ENCODE measurements around the gene CCSER1. TPM values are rescaled to one million over a fixed set of nuclear protein-coding genes. Genes with fewer than 3 reads are reported as not detected.

Gene CCSER1
- polyA plus RNA-seq, 3 donors: 0.09 to 0.75 (median 0.13) TPM

GRCh38 chr4:90456891-90457290, 329.7 kb downstream of the CCSER1 start:
- 97% methylated on average over 10 of the region's 11 CpGs for WGBS (ENCODE audit: insufficient coverage)
- Histone ChIP-seq H3K36me3 (replicated peaks in 1 of 2; ENCODE audit: control insufficient read depth in 1 of 2, insufficient read depth in 2 of 2, low read length in 2 of 2) (no peaks in the 10 kb centered on the region), H3K79me2 (ENCODE audit: insufficient read depth, low read length) (no peaks in the 10 kb centered on the region), H3K4me3 (replicated peaks in 1 of 3; ENCODE audit: low read depth in 2 of 3, low read length in 3 of 3) (no peak overlapping the region), H3K27ac (ENCODE audit: low read depth in 1 of 2, low read length in 2 of 2) (no peak overlapping the region), H3K27me3 (ENCODE audit: control insufficient read depth in 2 of 2, insufficient read depth in 2 of 2, low read length in 2 of 2) (no peaks in the 10 kb centered on the region), H4K20me1 (ENCODE audit: insufficient read depth, low read length) (no peaks in the 10 kb centered on the region), H3K4me1 (ENCODE audit: control insufficient read depth in 1 of 2, insufficient read depth in 2 of 2, low read length in 2 of 2) (no peaks in the 10 kb centered on the region), H3K4me2 (replicated peaks; ENCODE audit: extremely low read depth, low read length, poor library complexity, severe bottlenecking) (no peak overlapping the region), H3K9ac (ENCODE audit: insufficient read depth, low read length, poor library complexity, severe bottlenecking) (no peak overlapping the region), H3K9me3 (replicated peaks in 1 of 2; ENCODE audit: control insufficient read depth in 1 of 2, insufficient read depth in 1 of 2, low read length in 2 of 2) (peaks cover 36 to 42% of the 10 kb centered on the region in 2 donors), H2AFZ (ENCODE audit: insufficient read depth, low read depth, low read length, poor library complexity, severe bottlenecking) (no peak overlapping the region)
- DNase-seq: no peak
- Mint-ChIP-seq H3K4me3 (no peak overlapping the region), H3K4me1 (no peaks in the 10 kb centered on the region), H3K36me3 (no peaks in the 10 kb centered on the region), H3K27ac (no peak overlapping the region), H3K27me3 (ENCODE audit: low read depth in 3 of 3) (peaks cover 0 to 2% (median 0%) of the 10 kb centered on the region in 3 donors), H3K9me3 (peaks cover 15 to 34% (median 29%) of the 10 kb centered on the region in 7 donors)
- TF ChIP-seq, protein P1, sequence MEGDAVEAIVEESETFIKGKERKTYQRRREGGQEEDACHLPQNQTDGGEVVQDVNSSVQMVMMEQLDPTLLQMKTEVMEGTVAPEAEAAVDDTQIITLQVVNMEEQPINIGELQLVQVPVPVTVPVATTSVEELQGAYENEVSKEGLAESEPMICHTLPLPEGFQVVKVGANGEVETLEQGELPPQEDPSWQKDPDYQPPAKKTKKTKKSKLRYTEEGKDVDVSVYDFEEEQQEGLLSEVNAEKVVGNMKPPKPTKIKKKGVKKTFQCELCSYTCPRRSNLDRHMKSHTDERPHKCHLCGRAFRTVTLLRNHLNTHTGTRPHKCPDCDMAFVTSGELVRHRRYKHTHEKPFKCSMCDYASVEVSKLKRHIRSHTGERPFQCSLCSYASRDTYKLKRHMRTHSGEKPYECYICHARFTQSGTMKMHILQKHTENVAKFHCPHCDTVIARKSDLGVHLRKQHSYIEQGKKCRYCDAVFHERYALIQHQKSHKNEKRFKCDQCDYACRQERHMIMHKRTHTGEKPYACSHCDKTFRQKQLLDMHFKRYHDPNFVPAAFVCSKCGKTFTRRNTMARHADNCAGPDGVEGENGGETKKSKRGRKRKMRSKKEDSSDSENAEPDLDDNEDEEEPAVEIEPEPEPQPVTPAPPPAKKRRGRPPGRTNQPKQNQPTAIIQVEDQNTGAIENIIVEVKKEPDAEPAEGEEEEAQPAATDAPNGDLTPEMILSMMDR (IDR thresholded peaks at IDR 0.05): no peak
- intact Hi-C loops (cut with micrococcal nuclease): no loop called here

- H3K9me3 Mint-ChIP-seq: peaks cover 15 to 30% (median 28%) of the 10 kb centered on the region in 7 donors
- H3K9ac ChIP-seq (ENCODE audit: insufficient read depth, low read length, poor library complexity, severe bottlenecking): no peak overlapping the region
- no peak overlapping the region for H3K4me2 ChIP-seq (replicated peaks; ENCODE audit: extremely low read depth, low read length, poor library complexity, severe bottlenecking)
- intact Hi-C loops (cut with micrococcal nuclease): no loop called here
- H3K27me3 Mint-ChIP-seq (ENCODE audit: low read depth in 3 of 3): peaks cover 0 to 2% (median 0%) of the 10 kb centered on the region in 3 donors
- no peaks in the 10 kb centered on the region for H3K4me1 ChIP-seq (ENCODE audit: control insufficient read depth in 1 of 2, insufficient read depth in 2 of 2, low read length in 2 of 2)
- H3K4me1 Mint-ChIP-seq: no peaks in the 10 kb centered on the region
- H3K27ac ChIP-seq (ENCODE audit: low read depth in 1 of 2, low read length in 2 of 2): no peak overlapping the region
- H3K79me2 ChIP-seq (ENCODE audit: insufficient read depth, low read length): no peaks in the 10 kb centered on the region
- TF ChIP-seq, protein P1 (IDR thresholded peaks at IDR 0.05): no peak
- no peaks in the 10 kb centered on the region for H3K36me3 Mint-ChIP-seq
- no peak overlapping the region for H3K27ac Mint-ChIP-seq
- peaks cover 32 to 38% of the 10 kb centered on the region in 2 donors for H3K9me3 ChIP-seq (replicated peaks in 1 of 2; ENCODE audit: control insufficient read depth in 1 of 2, insufficient read depth in 1 of 2, low read length in 2 of 2)
- no peak overlapping the region for H3K4me3 ChIP-seq (replicated peaks in 1 of 3; ENCODE audit: low read depth in 2 of 3, low read length in 3 of 3)
- H2AFZ ChIP-seq (ENCODE audit: insufficient read depth, low read depth, low read length, poor library complexity, severe bottlenecking): no peak overlapping the region
- 92% methylated on average over 5 of the region's 6 CpGs for WGBS (ENCODE audit: insufficient coverage)
- no peaks in the 10 kb centered on the region for H3K27me3 ChIP-seq (ENCODE audit: control insufficient read depth in 2 of 2, insufficient read depth in 2 of 2, low read length in 2 of 2)
- no peak for DNase-seq
- no peaks in the 10 kb centered on the region for H3K36me3 ChIP-seq (replicated peaks in 1 of 2; ENCODE audit: control insufficient read depth in 1 of 2, insufficient read depth in 2 of 2, low read length in 2 of 2)
- no peaks in the 10 kb centered on the region for H4K20me1 ChIP-seq (ENCODE audit: insufficient read depth, low read length)
- no peak overlapping the region for H3K4me3 Mint-ChIP-seq
These were observed 330.6 kb downstream of the CCSER1 start for GRCh38 chr4:90457817-90458216.

Data from CD14-positive monocyte (primary cell).